ENCODE measurements around the gene SNTG2. TPM values are rescaled to one million over a fixed set of nuclear protein-coding genes. Genes with fewer than 3 reads are reported as not detected.

The SNTG2 gene
- polyA plus RNA-seq, 3 donors: not detected

DNA sequence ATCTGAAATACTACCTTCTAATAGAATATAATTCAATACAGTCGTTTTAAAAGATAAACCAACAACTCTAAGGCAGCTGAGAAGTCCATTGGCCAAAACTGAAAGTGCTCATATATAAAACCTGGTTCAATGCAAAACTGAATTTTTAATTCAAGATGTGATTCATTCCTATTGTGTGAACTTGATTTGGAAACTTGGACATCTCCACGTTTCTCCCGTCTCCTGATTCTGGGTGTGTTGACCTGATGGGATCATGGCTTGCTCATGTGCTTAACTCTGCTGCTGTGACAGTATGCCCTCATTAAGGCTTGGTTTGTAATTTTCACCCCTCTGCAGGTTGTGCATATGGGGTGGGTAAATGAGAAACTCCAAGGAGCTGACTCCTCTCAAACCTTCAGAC is 296.3 kb downstream of the SNTG2 start:
- Mint-ChIP-seq H3K27me3 (ENCODE audit: low read depth in 3 of 3) (peaks cover 5 to 11% (median 7%) of the 10 kb centered on the region in 3 donors), H3K4me3 (no peak overlapping the region), H3K9me3 (peaks cover 0 to 1% (median 0%) of the 10 kb centered on the region in 7 donors), H3K36me3 (no peaks in the 10 kb centered on the region), H3K27ac (no peak overlapping the region), H3K4me1 (no peaks in the 10 kb centered on the region)
- Histone ChIP-seq H3K79me2 (ENCODE audit: insufficient read depth, low read length) (no peaks in the 10 kb centered on the region), H3K4me2 (replicated peaks; ENCODE audit: extremely low read depth, low read length, poor library complexity, severe bottlenecking) (no peak overlapping the region), H3K9ac (ENCODE audit: insufficient read depth, low read length, poor library complexity, severe bottlenecking) (no peak overlapping the region), H3K27ac (ENCODE audit: low read depth in 1 of 2, low read length in 2 of 2) (no peak overlapping the region), H3K4me1 (ENCODE audit: control insufficient read depth in 1 of 2, insufficient read depth in 2 of 2, low read length in 2 of 2) (no peaks in the 10 kb centered on the region), H3K36me3 (replicated peaks in 1 of 2; ENCODE audit: control insufficient read depth in 1 of 2, insufficient read depth in 2 of 2, low read length in 2 of 2) (no peaks in the 10 kb centered on the region), H3K9me3 (replicated peaks in 1 of 2; ENCODE audit: control insufficient read depth in 1 of 2, insufficient read depth in 1 of 2, low read length in 2 of 2) (no peaks in the 10 kb centered on the region), H2AFZ (ENCODE audit: insufficient read depth, low read depth, low read length, poor library complexity, severe bottlenecking) (no peak overlapping the region), H3K4me3 (replicated peaks in 1 of 3; ENCODE audit: low read depth in 2 of 3, low read length in 3 of 3) (no peak overlapping the region), H4K20me1 (ENCODE audit: insufficient read depth, low read length) (no peaks in the 10 kb centered on the region), H3K27me3 (ENCODE audit: control insufficient read depth in 2 of 2, insufficient read depth in 2 of 2, low read length in 2 of 2) (no peaks in the 10 kb centered on the region)
- intact Hi-C loops (cut with micrococcal nuclease): no loop called here
- TF ChIP-seq, protein P1, sequence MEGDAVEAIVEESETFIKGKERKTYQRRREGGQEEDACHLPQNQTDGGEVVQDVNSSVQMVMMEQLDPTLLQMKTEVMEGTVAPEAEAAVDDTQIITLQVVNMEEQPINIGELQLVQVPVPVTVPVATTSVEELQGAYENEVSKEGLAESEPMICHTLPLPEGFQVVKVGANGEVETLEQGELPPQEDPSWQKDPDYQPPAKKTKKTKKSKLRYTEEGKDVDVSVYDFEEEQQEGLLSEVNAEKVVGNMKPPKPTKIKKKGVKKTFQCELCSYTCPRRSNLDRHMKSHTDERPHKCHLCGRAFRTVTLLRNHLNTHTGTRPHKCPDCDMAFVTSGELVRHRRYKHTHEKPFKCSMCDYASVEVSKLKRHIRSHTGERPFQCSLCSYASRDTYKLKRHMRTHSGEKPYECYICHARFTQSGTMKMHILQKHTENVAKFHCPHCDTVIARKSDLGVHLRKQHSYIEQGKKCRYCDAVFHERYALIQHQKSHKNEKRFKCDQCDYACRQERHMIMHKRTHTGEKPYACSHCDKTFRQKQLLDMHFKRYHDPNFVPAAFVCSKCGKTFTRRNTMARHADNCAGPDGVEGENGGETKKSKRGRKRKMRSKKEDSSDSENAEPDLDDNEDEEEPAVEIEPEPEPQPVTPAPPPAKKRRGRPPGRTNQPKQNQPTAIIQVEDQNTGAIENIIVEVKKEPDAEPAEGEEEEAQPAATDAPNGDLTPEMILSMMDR (IDR thresholded peaks at IDR 0.05): no peak
- DNase-seq: no peak
- no CpG with 5 or more reads among the region's 3 CpGs for WGBS (ENCODE audit: insufficient coverage)

DNA sequence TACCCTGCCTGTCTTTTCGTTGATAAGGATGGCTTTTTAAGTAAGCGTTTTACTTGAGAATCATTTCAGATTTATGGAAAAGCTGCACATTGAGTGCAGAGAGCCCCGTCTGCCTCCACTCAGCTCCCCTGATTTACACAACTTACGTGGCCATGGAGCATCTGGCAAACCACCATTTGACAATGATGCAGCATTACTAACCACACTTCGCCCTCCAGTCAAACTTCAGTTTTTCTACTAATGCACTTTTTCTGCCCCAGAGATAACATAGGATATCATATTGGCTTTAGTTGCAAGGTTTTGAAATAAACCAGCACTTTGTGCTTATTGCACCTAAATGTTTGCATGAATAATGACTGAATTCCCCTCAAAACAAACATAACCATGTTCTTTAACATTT is 297.5 kb downstream of the SNTG2 start:
- Mint-ChIP-seq H3K27ac (no peak overlapping the region), H3K9me3 (peaks cover 0 to 4% (median 0%) of the 10 kb centered on the region in 7 donors), H3K4me3 (no peak overlapping the region), H3K36me3 (no peaks in the 10 kb centered on the region), H3K27me3 (ENCODE audit: low read depth in 3 of 3) (peaks cover 5 to 10% (median 7%) of the 10 kb centered on the region in 3 donors), H3K4me1 (no peaks in the 10 kb centered on the region)
- 0% methylated on average over 2 of the region's 5 CpGs for WGBS (ENCODE audit: insufficient coverage)
- Histone ChIP-seq H3K4me2 (replicated peaks; ENCODE audit: extremely low read depth, low read length, poor library complexity, severe bottlenecking) (no peak overlapping the region), H3K27ac (ENCODE audit: low read depth in 1 of 2, low read length in 2 of 2) (no peak overlapping the region), H4K20me1 (ENCODE audit: insufficient read depth, low read length) (no peaks in the 10 kb centered on the region), H3K27me3 (ENCODE audit: control insufficient read depth in 2 of 2, insufficient read depth in 2 of 2, low read length in 2 of 2) (no peaks in the 10 kb centered on the region), H3K9ac (ENCODE audit: insufficient read depth, low read length, poor library complexity, severe bottlenecking) (no peak overlapping the region), H3K9me3 (replicated peaks in 1 of 2; ENCODE audit: control insufficient read depth in 1 of 2, insufficient read depth in 1 of 2, low read length in 2 of 2) (peaks cover 0 to 3% of the 10 kb centered on the region in 2 donors), H3K4me3 (replicated peaks in 1 of 3; ENCODE audit: low read depth in 2 of 3, low read length in 3 of 3) (no peak overlapping the region), H3K36me3 (replicated peaks in 1 of 2; ENCODE audit: control insufficient read depth in 1 of 2, insufficient read depth in 2 of 2, low read length in 2 of 2) (no peaks in the 10 kb centered on the region), H2AFZ (ENCODE audit: insufficient read depth, low read depth, low read length, poor library complexity, severe bottlenecking) (no peak overlapping the region), H3K79me2 (ENCODE audit: insufficient read depth, low read length) (no peaks in the 10 kb centered on the region), H3K4me1 (ENCODE audit: control insufficient read depth in 1 of 2, insufficient read depth in 2 of 2, low read length in 2 of 2) (no peaks in the 10 kb centered on the region)
- intact Hi-C loops (cut with micrococcal nuclease): no loop called here
- TF ChIP-seq, protein P1 (IDR thresholded peaks at IDR 0.05): no peak
- no peak for DNase-seq

All from CD14-positive monocyte (primary cell).